GM18498 (cell line): ENCODE results near the gene RNF34.

Experiments used
- ATAC-seq: cut with Tn5 transposase; IDR thresholded peaks from one replicate; pipeline ENCODE4 v1.9.1; 2021; ENCODE audit warnings: mild to moderate bottlenecking, moderate library complexity; ENCODE audit not compliant: unreplicated experiment

The RNF34 gene

DNA sequence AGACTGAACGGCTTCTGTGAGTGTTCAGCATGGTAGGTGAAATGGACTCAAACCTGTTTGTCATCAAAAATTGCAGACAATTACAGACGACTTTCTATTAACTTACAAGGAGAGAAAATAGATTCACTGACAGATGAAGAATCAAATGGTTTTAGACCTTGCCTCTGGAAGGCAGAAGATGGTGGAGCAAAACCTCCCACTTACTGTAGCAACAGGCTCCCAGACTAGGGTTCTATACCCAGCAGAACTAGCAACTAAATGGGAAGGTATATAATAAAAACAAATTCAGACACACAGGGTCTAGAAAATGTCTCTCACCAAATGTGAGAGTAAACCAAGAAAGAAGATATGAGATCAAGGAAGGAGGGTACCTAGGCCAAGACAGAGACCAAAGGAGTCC, 36.8 kb downstream of the RNF34 start:
- ATAC-seq: no peak

DNA sequence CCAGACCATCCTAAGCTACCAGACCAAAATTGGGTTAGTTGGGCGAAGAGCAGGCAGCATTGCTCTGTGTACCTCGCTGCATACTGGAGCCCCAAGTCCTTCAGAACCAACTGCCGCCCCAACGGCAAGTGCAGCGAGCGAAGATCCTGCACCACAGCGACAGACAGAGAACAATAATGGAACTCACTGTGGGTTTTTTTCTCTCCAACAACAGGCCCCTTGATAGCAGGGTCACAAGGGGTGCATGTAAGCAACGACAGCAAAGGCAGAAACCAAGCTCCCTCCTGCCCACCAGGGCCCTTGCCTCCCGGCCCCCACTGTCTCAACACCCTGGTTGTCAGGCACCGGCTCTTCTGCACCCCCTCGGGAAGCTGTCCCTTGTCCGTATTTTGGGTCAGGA, 39.0 kb downstream of the RNF34 start:
- ATAC-seq: no peak

DNA sequence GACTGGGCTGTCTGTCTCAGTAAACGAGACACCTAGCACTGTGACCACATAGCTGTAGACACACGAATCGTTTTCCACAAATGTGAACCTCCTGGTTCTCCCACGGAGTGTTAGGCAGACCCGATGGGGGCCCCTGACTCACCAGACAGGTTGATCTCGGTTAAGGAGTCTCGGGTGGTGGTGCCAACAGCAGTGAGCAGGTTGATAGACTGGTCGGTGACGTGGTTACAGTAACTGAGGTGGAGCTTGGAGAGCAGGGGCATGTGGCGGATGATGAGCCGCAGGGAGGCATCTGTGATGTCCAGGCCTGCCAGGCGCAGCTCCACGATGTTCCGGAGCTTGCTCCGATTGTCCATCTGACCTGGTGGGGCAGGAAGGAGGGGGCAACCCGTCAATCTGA, 39.8 kb downstream of the RNF34 start:
- ATAC-seq: no peak

DNA sequence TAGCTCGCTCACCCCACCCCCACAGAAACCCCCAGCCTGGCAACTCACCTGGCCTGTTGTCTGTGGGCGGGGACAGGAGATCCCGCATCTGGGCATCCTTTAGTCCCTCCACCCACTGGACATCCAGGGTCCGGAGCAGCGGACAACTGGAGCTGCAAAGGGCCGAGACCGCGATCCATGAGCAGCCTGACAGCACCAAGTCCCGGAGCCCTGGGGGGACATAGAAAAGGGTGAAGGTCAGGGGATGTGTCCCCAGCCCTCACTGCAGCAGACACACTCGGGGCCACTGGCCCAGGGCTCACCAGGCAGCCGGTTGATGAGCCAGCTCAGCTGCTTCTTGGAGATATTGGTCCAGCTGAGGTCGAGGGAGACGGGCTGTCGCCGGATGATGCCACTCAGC, 40.9 kb downstream of the RNF34 start:
- ATAC-seq: no peak

DNA sequence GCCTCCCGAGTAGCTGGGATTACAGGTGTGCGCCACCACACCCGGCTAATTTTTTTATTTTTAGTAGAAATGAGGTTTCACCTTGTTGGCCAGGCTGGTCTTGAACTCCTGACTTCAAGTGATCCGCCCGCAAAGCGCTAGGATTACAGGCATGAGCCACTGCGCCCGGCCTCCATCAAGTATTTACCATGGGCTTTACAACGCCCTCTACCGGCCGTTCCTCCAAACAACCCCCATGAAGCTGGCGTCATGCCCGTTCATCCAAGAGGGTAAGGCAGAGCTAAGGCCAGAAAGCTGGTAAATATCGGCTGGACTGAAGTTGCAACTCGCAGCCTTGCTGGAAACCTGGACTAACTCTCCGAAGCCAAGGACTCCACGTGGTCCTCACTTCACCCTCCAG, 41.6 kb downstream of the RNF34 start:
- ATAC-seq: no peak

DNA sequence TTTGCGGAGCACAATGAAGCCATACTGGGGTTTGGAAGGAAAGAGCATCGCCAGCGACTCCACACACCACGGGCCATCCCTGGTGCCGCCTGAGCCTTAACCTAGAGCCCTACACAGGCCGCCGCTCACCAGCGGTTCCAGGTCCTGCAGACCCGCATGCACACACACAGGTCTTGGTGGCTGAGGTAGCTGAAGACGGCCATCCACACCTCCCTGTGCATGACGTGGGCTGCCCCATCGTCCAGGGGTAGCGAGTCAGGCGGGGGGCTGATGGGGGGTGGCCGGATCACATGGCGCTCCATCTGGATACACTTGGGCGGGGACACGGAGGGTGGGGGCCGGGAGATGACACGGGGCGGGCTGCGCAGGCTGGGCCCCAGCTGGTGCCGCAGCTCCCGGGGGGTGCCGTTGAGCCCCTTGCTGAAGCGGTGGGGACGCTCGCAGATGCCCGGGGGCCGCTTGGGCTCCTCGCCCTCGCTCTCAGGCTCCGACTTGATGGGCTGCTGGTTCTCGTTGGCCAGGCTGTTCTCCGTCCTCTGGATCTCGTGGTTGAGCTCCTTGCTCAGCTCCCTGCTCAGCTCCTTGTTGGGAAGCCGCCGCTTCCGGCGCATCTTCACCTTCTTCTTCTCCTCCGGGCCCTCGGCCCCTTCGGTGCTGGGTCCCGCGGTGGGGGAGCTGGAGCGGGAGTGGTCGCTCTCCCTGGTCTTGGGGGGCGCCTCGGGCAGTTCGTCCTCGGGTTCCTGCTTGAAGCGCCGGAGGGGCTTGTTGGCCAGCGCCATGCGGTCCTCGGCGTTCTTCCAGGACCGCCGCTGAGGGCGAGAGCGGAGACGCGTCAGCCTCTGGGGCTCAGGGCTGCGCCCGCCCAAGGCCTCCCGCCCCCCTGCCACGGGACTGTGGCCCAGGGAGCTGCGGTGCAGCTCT, 42.4 kb downstream of the RNF34 start:
- ATAC-seq: no peak

DNA sequence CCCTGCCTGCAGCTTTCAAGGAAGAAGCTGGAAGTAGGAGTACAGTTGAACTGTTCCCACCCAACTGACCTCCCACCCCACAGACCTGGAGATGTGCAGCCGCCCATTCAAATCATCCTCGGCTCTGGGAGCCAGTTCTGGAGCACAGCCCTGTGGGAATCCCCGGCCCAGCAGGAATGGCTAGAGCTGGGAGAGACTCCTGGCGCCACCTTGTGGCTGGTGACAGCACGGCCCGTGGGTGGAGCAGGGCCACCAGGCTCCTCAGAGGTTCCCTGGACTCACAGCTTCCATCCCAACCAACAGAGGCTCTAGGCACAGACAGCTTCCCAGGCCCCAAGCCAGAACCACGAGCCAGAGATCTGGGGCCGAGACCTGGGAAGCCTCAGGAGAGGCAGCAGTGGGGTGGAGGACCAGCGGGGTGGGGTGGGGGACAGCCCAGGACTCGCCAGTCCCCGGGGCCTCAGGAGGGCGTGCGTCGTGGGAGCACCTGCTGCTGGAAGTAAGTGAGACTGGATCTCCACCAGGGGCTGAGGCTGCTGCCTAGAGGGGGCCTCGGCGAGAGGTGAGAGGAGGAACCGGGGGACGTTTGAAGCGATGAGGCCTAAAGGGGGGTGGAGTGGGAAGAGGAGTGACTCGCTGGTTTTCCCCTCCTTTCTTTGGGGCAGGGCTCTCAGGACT, 43.4 kb downstream of the RNF34 start:
- ATAC-seq: no peak

DNA sequence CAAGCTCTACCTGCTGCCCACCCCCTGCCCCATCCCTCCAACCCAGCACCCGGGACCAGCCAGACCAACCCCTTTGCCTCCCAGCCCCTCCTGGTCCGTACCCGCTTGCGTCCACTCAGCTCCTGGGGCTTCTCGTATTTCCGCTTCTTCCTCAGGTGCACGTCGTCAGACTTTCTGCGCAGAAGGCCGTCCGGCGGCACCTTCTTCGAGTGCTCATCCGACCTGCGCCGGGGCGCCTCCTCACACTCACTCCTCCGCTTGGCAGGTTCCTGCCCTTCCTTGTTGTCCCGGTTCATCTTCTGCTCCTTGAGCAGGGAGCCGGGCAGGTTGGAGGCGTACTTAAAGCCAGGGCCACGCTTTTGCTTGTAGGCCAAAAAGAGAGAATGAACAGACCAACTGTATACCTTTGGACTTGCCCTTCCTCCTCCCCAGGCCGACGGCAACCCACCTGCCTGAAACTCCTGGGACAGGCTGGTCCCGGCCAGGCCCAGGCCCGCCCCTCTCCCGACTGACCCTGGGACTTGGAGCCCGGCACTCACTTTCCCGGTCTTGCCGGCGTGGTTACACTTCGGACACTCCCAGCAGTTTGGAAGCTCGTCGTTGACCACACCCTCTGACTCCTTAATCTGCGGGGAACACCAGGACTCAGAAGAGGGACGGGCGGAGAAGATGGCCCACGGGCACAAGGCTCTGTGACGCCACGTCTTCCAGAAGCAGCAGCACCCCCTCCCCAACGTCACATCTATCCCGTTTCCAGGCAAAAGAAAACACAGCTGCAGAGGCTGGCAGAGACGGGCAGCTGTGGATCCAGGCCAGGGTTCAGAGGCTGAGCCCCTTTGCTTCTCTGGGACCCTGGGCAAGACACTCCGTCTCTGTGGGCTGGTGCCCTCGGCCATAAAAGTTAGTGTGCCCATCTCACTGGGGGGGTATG, 44.3 kb downstream of the RNF34 start:
- ATAC-seq: no peak

DNA sequence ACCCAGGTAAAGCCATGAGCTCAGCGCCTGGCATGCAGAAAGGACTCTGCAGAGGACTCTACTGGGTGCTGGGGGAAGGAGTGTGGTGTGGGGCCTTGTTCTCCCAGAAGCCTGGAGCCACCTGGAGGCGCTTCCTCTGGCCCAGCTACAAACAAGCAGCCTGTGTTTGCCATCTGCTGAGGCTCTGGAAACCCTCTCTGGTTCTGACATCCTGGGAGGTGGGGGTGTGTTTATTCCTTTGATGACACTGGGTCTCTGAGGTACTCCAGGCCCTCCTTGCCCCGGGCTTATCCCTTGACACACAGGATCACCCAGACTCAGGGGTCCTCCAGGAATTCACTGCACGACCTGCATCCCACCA, 44.9 kb downstream of the RNF34 start:
- no peak for ATAC-seq

DNA sequence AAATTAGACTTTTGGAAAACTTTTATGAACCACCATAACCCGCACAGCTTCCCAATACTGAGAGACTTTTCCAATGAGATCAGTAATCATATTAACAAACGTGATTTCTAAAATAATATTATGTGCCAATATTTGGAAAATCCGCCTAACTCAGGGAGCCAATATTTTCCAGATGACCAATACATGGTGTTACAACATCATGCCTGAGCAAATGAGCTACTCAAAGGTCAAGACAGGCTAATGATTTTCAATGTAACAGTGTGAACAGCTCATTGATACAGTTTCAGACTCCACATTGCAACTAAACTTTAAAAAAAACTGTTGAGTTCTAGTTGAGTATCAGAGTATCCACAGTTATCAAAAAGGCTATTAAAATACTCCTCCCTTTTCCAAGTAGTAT, 46.8 kb downstream of the RNF34 start:
- no peak for ATAC-seq

DNA sequence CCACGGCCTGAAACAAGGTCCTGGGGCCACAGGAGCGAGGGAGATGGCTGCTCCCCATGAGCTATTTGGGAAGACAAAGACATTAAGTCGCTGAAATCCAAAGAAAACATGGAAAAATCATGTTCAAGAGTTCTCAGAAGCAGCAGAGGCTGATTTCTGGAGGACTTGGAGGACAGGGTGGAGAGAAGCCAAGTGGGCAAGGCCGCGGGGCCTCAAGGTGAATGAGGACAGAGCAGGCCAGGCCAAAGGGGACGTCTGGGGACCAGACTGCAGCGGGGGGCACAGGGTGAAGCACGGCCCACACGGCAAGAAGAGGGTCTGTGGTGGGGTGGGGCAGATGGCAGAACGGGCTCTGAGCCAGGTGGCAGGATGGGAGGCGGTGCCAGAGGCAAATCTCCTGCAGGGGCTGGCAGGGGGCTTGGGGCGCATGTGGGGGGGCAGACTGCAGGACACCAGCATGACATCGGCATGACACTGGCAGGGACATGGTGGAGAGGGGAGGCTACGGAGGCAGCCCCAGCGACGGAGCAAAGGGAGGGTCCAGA, 48.9 kb downstream of the RNF34 start:
- ATAC-seq: no peak

DNA sequence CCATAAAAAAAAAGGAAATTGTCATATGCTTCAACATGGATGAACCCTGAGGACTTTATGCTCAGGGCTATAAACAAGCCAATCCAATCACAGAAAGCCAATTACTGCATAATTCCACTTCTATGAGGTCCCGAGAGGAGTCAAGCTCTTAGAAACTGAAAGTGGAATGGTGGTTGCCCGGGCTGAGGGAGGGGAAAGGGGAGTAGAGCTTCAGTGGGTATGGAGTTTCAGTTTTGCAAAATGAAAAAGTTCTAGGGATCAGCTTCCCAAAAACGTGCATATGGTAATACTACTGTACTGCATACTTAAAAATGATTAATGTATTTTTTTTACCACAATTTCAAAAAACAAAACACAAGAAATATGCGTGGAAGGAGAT, 52.0 kb downstream of the RNF34 start:
- no peak for ATAC-seq

DNA sequence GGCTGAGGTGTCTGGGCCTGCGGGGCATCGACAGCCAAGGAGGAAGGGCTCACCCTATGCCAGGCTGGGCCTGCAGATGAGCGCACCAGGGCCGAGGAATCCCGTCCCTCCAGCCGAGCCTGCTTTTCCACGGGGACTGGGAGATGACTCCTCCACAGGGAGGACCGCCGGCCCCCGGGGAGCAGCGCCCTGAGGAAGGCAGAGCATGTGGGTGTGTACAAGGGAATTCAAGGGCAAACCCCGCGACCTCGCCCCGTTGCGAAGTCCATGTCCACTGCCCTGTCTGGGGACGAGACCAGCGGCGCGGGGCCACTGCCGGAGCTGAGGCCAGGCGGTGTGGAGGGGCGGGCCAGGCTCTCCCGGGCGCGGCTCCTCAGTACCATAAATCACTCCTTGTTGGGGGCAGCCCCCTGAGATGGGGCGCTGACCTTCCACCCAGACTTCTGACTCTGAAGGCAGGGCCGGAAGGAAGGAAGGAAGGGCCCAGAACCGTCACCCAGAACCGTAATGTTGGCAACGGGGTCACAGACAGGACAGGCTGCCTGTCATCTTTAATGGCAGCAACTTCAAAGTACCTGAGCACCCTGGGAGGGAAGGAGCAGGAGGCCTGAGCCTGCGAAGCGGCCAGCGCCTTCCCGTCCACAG, 52.5 kb downstream of the RNF34 start:
- ATAC-seq: no peak

DNA sequence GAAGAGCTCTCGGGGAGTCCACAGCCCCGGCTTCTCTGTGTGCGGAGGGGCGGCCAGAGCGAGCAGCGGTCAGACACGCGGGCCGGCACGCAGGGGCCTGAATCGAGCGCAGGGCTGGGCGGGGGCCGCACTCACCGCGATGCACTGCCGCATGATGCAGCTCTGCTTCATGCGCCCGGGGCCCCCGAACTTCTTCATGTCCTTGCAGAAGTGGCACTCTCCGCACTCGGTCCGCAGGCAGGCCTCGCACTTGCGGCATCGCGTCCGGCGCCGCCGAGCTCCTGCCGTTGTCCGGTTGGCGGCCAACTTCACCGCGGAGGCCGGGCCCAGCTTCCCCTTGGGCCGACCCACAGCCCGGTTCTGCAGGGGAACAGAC, 53.1 kb downstream of the RNF34 start:
- ATAC-seq: no peak

DNA sequence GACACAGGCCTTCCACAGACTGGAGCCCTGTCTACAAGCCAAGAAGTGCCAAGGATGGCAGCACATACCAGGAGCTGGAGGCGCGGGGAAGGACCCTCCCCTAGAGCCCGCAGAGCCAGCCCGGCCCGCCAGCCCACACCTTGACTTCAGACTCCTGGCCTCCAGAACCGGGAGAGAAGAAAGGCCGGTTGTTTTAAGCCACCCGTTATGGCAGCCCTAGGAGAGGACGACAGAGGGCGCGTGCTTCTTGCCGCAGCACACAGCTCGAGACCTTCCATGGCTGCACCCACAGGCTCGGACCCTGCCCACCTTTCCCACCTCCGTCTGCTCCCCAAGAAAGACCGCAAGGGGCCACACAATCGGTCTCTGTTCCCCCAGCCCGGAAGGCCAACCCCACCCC, 53.7 kb downstream of the RNF34 start:
- ATAC-seq: no peak

DNA sequence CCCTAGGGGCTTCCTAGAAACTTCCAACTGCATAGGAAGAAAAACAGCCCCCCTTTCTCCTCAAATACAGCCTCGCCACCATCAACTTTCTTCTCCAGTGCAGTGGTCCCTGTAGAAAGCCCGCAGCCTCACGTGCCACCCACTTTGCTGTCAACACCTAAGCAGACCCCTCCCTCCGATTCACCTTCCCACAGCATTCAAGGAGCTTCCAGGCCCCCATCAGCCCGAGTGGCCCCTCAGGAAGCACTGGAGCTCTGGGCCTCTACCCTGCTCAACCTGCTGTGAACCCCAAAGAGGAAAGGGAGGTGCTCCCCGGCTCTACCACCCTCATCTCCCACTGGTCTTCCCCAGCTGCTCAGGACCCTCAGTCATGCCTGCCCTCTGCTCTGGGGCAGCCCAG, 55.0 kb downstream of the RNF34 start:
- ATAC-seq: no peak

DNA sequence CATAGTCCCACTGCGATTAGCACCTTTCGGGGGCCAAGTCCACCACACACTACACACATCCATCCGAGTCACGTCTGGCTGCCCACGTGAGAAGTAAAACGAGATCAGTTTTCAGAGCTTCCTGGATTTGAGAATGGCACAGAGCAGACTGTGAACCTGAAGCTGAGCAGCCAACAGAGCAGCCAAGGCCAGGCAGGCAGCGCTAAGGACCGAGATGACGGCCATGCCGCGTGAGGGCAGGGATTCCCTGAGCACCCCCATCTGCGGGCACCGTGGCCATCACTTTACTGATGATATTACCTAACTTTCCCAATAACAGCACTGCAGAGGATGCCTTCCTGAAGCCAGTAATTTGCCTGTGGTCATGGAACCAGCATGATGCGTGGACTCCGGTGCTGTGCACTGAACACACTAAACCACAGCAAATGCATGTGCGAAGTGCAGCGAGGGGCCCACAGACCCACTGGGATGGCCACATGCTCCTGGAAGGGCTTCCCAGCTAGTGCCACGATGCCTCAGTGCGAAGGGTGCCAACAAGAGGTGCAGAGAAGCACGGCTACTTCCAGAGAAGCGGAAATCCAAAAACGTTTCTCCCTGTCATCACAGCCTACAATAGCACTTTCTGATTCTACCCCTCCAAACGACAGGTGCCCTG, 56.0 kb downstream of the RNF34 start:
- no peak for ATAC-seq

DNA sequence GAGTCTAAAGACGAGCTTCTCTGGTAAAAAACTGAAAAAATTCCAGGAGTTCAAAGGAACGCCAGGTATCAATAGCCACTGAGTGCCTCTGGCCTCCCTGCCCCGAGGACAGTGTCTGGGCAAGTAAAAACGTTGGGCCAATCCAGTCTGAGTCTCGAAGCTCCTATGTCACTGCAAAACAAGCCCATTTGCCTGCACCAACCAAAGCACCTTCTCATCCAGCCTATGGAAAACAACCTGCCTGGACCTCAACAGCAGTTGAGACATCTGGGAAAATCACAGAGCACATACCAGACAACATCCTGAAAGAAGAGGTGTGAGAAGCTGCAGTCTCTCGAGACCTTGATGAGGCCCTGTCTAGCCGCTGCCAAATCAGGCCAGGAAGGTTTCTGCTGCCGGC, 56.6 kb downstream of the RNF34 start:
- no peak for ATAC-seq

DNA sequence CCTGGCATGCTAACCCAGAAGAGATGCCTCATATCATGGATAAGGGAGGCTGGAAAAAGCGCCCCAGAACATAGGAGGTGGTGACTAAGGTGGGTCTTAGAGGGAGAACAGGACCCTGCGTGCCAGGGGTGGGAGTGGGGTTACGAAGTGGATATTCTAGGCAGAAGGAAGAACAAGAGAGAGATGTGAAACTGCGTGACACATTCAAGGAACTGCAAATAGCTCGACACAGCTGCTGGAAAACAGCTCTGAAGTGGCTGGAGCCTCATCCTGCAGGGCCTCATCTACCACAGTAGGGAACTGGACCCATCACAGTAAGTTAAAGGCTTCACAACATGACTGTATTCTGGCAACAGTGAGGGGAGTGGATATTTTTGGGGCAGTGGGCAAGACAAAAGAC, 61.1 kb downstream of the RNF34 start:
- no peak for ATAC-seq

DNA sequence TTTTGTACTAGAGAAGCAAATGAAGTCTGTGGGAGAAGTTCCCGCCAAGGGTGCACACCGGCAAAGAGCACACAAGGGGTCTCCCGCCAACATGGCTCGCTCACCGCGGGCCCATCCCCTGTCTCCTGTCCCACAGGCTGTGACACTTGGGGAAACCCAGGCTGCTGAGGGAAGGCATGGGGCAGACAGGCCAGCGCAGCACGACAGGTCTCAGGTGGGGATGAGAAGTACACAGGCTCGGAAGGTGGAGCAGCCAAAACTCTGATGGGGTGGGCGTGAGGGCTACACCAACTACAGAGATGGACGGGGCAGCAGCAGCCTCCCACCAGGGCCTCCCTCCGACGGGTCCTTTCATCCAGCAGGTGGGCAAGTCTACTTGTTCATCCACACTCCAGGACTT, 64.4 kb downstream of the RNF34 start:
- no peak for ATAC-seq
